Inflammatory macrophage treated with lipopolysaccharide for 1 hour (primary cell): ENCODE results near the gene DYRK1B.
"Not testable (repeated sequence)": the region's sequence is repeated elsewhere in the genome, so short reads cannot be mapped to it uniquely, and the experiment has no call there.

Experiments
- DNase-seq, 2 donors: peaks; one replicate each; pipeline ENCODE4 v3.0.0-alpha.2; 2020 to 2022

Gene DYRK1B

GRCh38 chr19:39829702-39830275 lies 4.2 kb downstream of the DYRK1B start:
- no peak for DNase-seq

DNA sequence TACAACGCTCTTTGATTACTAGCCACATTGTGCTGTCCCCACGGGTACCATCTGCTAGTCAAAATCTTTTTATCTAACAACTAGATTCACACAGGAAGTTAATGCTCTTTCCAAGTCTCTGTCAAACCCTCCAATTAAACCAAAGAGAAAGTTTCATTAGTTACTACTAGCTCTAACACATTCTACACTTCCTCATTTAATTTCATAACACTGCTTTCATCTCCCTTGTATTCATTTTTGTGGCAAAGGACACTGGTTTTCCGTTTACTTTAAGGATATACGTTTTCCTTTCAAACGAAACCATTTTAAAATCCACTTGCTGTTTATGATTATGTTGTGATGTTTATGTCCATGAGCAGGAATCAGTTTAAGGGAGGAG lies 5.3 kb downstream of the DYRK1B start:
- no peak for DNase-seq

DNA sequence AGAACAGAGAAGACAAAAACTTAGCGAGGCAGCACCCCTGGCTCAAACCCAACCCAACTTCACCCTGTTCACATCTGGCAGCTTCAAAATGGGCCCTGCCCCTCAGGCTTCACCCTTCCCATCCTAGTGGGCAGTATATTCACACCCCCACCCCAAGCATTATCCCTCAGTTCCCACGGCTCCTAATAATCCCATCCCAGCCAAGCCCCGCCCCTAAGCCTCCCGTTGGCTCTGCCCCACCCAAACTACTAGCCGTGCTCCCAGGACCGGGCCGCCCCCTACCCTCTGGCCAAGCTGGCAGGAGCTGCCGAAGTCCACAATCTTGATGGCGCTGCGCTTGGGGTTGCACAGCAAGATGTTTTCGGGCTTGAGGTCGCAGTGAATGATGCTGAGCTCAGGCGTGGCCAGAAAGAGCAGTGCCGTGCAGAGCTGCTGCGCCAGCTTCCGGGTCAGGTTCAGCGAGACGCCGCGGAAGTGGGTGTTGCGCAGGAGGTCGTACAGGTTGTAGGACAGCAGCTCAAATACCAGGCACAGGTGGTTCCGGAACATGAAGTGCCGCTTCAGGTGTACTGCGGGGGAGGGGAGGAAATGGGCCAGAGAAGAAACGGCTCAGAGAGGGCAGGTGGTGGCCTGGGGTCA lies 5.8 kb downstream of the DYRK1B start:
- no peak for DNase-seq

- DNase-seq = no peak
Observed at GRCh38 chr19:39827216-39827615, 6.7 kb downstream of the DYRK1B start.

- no peak for DNase-seq
Observed at GRCh38 chr19:39826311-39826945, 7.5 kb downstream of the DYRK1B start.

- no peak for DNase-seq
Observed at GRCh38 chr19:39825531-39826076, 8.4 kb downstream of the DYRK1B start.

GRCh38 chr19:39825093-39825463 lies 8.9 kb downstream of the DYRK1B start:
- no peak for DNase-seq

GRCh38 chr19:39824143-39825092 lies 9.5 kb downstream of the DYRK1B start:
- peak; percentile 84 to 92 for DNase-seq

DNA sequence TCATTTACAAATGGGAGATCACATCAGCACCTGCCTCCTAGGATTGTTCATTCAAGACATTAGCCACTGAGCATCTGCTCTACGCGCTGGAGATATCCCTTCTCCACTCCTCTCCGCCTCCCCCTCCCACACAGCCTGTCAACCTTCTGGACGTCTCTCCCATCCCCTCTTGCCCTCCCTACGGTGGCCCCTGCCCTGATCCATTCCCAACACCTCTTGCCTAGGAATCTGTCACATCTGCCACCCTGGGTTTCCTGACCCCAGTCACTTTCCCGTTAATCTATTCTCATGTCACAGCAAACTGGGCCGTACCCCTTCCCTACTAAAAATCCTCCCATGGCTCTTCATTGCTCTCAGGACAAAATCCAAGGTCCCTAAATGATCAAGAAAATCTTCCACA lies 10.3 kb downstream of the DYRK1B start:
- DNase-seq = no peak

DNA sequence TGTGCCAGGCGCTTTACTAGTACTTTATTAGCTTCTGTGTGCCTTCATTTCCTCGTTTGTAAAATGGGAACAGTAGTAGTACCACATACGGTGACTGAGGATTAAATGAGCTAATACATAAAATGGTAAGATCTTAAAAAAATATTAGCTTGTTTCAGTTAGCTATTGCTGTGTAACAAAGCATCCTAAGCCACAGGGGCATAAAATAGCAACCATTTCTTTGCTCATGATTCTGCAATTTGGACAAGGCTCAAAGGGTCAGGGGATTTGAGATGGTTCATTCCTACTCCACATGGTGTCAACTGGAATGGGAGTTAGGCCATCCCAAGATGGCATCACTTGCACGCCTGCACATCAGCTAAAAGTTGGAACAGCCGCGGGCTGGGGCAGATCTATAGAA lies 13.3 kb downstream of the DYRK1B start:
- no peak for DNase-seq

GRCh38 chr19:39819786-39820185 lies 14.2 kb downstream of the DYRK1B start:
- DNase-seq = no peak

GRCh38 chr19:39818626-39819097 lies 15.3 kb downstream of the DYRK1B start:
- no peak for DNase-seq

DNA sequence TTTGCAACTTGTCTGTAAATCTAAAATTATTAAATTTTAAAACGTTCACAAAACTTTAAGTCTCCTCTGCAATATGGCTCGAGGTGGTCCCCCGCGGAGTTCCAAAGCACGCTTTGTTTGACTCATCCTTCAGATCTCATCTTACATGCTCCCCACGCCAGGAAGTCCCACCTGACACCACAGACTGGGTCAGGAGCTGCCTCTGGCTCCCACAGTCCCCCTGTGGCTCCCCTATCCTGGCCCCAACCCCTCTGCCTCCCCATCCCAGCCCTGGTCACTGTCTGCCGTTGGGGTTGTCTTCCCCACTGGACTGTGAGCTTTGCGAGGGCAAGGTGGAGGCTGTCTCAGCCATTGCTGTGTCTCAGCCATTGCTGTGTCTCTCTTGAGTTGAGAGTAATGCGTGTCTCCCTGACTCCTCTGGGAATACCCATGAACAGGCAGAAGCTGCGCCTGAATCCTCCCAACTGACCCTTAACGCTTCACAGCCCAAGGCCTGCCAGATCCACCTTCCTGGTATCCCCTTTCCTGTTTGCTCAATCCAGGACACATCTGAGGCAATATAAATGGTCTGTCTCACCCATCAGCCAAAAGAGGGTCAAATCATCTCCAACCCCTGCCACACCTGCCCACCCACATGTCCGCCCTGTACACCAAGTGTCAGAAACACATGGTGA lies 15.9 kb downstream of the DYRK1B start:
- no peak for DNase-seq

DNA sequence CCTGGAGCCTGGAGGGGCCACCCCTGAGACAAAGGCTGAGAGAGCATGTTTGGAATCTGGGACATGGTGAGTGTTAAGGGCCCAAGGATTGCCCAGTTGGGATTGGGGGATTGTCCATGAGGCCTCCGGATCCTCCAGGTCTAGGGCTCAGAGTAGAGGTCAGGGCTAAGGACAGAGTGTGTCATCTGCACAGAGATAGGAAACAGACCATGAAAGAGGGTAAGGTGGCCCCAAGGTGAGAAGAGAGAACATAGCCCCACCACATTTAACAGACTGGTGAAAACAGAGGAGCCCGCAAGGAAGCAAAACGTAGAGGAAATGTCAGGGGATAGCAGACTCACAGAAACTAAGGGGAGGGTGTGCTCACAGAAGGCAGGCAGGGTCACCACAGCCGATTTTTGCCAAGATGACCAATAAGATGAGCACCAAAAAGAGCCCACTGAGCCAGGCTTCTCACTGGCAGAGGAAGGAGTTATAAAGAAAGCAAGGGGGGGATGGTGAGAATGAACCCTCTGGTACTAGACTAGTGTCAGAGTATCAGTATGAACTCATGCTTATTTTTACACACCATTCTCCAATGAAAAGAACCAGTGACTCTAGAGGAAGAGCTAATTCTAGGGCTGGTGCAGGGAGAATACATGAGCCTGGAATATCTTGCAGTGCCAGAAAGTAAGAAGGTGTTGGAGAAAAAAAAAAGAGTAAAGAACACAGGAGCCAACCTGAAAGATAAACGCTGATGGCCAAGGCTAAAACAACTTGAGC lies 17.5 kb downstream of the DYRK1B start:
- no peak for DNase-seq

GRCh38 chr19:39814595-39814994 lies 19.4 kb downstream of the DYRK1B start:
- no peak for DNase-seq

GRCh38 chr19:39814111-39814510 lies 19.9 kb downstream of the DYRK1B start:
- DNase-seq = not testable (repeated sequence)

- no peak for DNase-seq
Observed at GRCh38 chr19:39813264-39813993, 20.5 kb downstream of the DYRK1B start.

DNA sequence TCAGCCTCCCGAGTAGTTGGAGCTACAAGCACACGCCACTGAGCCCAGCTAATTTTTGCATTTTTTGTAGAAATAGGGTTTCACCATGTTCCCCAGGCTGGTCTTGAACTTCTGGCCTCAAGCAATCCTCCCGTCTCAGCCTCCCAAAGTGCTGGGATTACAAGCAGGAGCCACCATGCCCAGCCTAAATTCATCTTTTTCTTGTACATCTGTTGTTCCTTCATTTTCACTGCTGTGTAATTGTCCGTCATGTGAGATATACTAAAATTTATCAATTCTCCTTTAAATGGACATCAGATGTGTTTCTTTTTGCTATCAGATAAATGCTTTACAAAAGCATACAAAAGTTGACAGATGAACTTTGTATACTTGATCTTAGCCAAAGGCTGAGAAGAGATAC lies 22.9 kb downstream of the DYRK1B start:
- DNase-seq = no peak

DNA sequence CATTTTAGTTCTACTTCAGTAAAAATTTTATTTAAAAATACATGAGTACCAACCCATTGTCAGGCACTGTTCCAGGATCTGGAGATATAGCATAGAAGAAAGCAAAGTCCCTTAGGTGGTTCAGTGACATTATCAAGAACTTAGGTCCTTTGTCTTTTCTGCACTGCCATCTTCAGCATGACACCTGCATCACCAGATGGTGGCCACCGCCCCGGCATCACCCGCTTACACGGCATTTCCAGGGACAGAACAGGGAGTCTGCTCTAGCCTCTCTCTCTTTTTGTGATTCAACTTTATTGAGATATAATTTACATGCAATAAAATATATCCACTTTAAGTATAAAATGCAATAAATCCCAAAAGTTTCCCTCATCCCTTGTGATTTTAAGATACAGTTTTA lies 23.5 kb downstream of the DYRK1B start:
- no peak for DNase-seq

GRCh38 chr19:39809368-39809767 lies 24.6 kb downstream of the DYRK1B start:
- DNase-seq = no peak

- not testable (repeated sequence) for DNase-seq
Observed at GRCh38 chr19:39808688-39809087, 25.3 kb downstream of the DYRK1B start.
